Stimulated activated CD8-positive, alpha-beta memory T cell treated with anti-CD3 and anti-CD28 coated beads, Interleukin-7, amount 100 ng/mL, for 48 hours (primary cell): ENCODE results near the gene SGIP1.
"Not testable (repeated sequence)": the region's sequence is repeated elsewhere in the genome, so short reads cannot be mapped to it uniquely, and the experiment has no call there.

Experiments
- DNase-seq, 2 donors: peaks; one replicate each; pipeline ENCODE4 v3.0.0-alpha.2; 2020; ENCODE audit warnings: low read depth in 1 of 2; ENCODE audit errors: extremely low read depth in 1 of 2

SGIP1 gene

DNA sequence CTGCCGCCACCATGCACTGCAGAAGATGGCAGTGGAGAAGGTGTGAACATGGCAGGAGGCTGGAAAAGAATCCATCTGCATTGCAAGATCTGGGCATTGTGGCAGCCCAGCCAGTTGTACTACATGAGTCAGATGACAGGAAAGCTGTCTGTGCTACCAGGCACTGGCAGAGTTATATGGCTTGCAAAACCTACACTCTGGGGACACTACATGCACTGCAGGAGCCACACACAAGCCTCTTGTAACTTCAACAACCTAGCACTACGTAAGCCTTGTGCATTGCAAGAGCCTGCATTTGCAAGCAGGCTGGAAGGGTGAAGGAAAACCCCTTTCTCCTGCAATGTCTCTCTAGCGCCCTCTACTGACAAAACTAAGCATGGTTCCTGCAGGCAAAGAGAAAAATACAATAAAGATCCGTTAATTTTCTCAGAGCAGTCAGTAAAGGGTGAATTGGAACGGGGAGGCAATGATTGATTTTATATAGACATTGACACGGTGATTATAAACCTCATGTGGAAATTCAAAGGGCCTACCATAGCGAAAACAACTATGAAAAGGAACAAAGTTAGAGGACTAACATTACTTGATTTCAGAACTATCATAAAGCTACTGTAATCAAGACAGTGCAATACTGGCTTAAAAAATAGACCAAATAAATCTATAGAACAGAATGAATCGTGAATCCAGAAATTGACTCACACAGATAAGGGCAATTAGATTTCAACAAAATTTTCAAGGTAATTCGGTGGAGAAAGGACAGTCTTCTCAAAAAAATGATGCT lies 192.1 kb downstream of the SGIP1 start:
- DNase-seq = peak in 1 of 2 donors; percentile 16

DNA sequence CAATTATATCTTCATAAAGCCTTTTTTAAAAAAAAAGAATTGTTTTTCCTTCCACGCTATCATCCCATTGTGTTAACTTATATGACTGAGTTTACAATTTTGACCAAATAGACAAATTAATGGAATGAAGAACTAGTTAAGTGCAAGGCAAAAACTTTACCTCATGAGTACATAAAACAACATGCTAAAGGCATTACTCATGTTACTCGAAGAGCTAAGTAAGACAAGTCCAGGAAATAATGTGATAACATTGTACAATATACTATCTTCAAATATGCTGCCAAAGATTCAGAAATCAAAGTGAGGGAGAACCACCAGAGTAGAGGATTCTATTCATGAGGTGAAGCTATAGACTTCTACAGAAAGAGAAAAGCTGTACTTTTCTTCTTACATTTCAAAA lies 194.1 kb downstream of the SGIP1 start:
- no peak for DNase-seq

DNA sequence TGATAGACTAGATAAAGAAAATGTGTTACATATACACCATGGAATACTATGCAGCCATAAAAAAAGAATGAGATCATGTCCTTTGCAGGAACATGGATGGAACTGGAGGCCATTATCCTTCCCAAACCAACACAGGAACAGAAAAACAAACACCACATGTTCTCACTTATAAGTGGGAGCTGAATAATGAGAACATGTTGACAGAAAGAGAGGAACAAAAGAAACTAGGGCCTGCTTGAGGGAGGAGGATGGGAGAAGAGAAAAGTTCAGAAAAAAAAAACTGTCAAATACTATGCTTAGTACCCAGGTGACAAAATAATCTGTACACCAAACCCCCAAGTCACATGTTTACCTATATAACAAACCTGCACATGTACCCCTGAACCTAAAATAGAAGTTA lies 194.8 kb downstream of the SGIP1 start:
- DNase-seq = not testable (repeated sequence)

DNA sequence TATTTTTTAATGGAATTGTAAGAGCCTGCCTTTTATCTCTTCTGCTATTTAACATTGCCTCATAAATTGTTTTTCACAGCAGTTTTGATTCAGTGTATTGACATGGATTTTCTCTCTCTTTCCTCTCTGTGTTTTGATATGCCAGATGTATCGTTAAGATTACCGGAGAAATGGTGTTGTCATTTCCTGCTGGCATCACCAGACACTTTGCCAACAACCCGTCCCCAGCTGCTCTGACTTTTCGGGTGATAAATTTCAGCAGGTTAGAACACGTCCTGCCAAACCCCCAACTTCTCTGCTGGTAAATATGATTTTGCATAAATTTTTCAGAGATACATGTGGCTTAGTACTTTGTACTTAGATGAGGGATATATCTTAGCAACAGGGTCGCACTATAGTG lies 195.2 kb downstream of the SGIP1 start:
- DNase-seq = no peak

DNA sequence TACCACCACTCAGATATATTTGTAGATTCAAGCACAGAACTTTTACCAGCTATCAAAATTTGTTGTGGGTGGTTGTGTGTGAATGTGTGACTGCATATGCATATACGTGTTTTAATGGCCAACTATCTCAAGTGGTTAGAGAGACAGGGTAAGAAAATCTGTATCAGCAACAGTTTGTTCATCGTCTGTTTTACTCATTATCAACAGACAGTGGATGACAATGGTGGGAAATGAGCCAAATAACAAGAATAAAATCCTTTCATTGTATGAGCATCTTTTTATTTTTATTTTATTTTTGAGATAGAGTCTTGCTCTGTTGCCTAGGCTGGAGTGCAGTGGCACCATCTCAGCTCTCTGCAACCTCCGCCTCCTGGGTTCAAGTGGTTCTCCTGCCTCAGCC lies 195.6 kb downstream of the SGIP1 start:
- DNase-seq = no peak

DNA sequence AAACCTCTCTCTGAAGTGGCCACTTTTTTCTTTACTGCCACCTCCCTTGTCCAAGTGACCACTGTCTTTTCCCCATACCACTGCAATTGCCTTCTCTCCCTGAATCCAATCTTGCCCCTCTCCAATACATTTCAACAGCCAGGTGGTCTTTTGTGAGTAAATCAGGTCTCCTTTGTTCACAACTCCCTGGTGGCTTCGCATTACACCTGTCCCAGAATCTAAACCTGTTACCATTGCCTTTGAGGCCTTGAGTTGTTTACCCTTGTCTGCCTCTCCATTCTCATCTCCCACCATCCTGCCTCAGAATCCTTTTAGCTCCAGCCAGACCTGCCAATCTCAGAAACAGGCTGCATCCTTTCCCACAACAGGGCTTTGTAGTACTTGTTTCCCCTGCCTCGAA lies 196.5 kb downstream of the SGIP1 start:
- DNase-seq = no peak

DNA sequence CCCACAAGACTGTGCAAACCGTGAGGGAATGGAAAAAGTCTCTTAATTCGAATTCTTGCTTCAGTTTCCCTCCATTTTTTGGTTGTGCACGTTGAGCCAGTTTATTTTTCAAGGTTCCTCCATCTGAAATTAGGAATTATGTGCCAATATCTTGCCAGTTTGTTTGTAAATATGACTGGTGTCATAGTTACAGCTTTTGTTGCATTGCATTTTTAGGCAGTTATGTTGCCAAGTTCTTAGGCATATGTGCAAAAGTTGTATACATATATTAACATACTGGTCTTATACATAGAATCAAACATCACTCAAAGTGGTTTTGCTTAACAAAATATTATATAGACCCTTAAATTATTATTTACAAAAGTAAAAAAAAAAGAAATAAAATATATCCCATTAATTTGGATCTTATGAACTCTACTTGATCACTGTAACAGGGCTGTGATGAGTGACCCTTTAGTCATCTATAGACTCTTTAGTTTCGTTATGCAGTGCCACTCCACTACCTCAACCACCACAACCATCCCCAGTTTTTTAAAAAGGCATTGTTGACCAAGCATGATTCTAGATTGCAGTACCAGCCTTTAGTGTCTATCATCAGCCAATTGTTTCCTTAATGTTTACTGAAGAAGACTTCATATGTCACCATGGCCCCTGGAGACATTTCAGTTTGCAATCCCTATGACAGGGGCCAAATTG lies 197.4 kb downstream of the SGIP1 start:
- no peak for DNase-seq

DNA sequence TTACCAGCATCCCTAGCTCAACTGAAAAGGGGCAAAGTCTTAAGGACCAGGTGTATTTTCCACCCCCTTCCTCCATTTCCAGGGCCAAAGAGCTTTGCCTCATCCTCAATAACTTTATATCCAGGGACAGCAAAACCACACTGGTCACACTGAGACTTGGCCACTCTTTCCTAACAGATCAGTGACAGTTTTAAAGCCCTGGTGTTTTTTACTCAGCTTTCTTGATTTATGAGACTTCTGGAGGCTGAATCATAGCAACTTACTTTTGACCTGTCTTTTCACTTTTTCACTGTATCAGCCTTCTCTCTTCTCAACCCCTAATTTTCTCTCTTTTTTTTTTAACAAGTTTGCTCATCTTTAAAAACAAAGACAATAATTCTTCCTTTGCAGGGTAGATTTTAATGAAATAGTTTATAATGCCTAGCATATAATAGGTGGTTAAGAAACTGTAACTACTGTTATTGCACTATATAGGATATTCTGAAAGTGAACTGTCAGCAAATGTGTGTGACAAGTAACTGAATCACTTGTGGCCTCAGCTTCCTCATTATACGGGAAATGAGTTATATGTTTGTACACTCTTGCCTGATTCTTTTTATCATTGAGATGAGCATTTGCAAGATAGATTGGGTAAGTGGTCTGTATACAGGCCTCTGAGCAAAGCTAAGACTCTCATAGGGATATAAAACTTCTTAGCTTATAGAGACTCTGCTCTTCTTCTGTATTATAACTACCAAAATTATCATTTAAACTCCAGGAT lies 198.6 kb downstream of the SGIP1 start:
- no peak for DNase-seq

DNA sequence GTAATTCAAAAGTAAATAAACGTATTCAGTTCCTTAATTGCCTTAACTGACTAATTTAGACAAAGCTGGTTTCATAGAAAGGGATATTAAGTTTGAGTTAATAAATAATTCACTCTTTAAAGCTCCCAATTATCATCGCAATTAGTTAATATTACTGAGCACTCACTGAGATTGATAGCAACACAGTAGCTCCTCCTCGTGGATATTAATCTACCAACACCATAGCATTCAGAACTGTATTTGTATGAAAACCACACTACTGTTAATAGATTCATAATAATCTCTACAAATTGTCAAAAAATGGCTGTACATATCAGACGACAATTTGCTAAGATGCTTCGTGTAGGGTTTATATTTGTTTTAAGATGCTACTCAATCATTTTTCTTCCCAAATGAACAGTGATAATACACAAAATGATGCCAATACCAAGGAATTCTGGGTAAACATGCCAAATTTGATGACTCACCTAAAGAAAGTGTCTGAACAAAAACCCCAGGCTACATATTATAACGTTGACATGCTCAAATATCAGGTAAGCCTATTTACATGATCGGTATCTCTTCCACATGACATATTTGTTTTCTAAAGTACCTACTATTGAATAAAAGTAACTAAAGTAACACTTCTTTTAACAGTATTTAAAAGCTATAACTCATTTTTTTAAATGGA lies 199.5 kb downstream of the SGIP1 start:
- no peak for DNase-seq

DNA sequence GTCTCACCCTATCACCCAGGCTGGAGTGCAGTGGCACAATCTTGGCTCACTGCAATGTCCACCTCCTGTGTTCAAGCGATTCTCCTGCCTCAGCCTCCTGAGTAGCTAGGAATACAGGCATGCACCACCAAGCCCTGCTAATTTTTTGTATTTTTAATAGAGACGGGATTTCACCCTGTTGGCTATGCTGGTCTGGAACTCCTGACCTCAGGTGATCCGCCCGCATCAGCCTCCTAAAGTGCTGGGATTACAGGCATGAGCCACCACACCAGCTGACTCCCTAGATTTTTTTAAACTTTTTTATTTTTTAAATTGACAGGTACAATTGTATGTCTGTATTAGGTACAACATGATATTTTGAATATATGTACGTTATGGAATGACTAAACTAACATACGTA lies 200.6 kb downstream of the SGIP1 start:
- not testable (repeated sequence) for DNase-seq

DNA sequence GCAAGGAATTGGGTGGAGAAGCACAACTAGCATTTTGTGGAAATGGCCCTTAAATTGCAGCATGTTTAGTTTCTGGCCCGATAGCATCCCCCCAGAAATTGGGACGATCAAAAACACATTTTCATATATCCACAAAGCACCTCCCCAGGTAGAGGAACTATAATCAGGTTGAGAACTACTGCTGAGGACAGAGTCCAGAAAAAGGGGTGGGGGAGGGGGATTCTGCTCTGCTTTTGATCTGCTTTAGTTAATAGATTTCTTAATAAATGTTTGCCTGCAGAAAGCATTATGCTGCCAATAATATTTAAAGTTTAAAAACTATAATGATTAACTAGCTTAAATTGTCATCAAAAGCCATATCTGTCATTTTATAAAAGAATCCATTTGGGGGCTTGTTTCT lies 203.9 kb downstream of the SGIP1 start:
- no peak for DNase-seq

DNA sequence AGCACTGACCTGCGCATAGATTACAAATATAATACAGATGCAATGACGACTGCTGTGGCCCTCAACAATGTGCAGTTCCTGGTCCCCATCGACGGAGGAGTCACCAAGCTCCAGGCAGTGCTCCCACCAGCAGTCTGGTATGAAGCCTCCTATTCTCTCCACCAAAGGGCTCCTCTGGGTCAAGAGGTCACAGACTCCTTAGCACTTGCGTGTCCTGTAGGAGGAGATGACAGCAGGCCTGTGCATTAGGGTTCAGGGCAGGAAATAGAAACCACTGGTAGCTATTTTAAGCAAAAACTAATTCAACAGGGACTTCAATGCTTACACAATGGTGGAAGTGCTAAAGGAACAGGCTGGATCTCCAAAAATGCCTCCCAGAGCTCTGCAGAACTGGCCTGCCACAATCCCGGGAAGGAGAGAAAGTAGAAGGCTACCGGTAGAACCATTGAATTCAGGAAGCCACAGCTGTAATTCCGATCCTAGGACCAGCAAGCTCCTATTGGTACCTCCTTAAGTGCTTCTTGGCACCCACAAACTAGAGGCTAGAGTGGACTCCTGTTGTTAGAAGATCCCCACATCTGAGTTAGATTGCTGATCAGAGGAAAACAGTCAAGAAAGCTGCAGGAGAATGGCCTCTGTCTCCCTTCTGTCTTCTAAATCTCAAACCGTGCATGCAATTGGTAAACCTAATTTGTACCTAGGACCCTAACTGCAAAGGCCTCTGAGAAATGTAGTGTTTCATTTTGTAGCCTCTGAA lies 205.6 kb downstream of the SGIP1 start:
- DNase-seq = no peak

DNA sequence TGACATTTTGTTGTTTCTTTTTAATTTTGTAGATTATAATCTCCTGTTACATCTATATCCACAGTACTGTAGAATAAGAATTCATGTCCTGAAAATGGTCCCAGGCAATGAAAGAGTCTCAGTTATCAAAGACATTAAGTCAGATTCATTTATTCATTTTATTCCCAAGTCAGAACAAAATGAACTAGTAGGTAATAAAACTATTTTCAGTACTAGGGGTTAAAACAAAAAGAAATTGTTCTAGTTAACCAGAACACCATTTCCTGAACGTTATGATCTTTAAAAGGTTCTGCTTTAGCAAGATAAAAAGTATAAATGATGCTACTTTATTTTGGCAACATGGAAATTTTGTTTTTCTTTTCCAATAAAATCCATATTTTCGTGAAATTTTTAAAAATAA lies 211.5 kb downstream of the SGIP1 start:
- DNase-seq = no peak

DNA sequence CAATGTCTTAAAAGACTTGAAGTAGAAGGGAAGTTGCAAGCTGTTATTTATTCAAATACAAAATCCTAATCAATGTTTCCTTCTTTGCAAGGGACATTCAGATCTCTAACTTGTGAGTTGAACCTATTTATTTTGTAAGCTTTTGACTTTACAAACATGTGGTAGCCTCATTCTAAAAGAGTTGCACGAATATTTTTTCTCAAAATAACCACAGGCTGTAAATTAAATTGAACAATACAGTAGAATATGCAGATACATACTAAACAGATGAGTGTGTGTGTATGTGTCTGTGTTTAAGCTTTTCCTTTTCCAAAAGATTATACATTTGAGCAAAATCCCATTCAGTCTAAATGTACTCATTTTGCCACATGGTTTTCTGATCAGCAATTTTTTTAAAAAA lies 213.5 kb downstream of the SGIP1 start:
- DNase-seq = no peak

DNA sequence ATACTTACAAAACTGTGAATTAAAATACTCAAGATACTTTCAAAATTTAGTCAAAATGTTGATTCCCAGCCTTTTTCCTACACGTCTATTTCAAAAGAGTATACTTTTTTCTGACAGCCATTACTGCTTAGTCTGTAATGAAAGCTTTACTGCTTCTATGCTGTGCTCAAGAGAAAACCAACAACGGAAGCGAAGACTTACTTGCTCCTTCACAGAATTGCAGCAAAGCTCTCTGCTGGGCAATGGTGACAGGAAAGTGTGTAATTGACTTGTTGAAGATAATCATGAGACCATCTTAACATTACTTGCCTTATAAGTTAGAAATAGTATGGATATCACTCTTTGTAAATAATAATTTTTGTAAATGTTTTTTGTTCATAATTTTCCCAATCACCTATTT lies 216.6 kb downstream of the SGIP1 start:
- no peak for DNase-seq

DNA sequence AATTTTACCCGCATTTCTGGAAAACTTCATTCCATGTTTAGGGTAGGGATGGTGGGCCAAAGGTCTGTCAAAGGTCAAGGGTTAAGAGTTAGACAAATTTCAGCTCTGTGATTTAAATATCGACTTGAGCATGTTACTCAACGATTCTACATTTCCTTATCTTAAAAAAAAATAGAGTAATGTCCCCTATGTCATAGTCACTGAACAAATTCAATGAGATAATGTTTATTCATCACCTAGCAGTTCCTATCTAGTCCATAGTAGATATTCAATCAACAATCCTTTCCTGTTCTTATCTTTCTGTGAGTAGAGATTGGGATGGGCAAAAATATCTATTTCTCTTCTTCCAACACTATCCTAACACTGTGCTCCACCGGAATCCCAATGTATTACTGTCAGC lies 217.2 kb downstream of the SGIP1 start:
- DNase-seq = no peak

DNA sequence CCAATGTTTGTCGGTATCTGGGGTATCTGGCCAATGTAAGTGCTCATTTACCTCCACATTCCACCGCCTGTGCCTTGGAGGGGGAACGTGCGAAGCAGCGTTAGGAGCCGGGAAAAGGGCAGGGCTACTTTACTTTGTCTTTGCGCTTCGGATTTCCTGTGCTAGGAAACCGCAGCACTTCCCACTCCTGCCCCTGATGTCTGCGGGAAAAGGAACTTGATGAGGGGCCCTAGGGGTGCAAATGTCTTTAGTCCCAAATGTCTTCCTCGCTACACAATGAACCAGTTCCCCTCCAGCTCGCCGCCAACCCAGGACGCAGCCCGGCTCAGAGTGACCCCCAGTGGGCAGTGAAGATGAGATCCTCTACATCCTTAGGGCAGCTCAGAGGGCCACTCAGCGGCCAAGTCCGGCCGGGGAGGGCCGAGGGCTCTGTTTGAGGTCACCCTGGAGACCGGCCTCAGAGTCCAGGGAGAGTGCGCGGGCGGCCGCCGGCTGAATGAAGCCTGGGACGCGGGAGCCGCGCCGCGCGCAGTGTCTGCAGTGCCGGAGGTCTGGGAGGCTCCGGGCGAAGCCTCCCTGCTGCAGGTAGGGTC lies 218.1 kb downstream of the SGIP1 start, which contains the start of gene DYNLT5:
Gene DYNLT5, plus strand, starts transcription at position 460 of the 593 bp plus-strand sequence. CDS start 2,200 bp downstream, outside the sequence.
- no peak for DNase-seq

DNA sequence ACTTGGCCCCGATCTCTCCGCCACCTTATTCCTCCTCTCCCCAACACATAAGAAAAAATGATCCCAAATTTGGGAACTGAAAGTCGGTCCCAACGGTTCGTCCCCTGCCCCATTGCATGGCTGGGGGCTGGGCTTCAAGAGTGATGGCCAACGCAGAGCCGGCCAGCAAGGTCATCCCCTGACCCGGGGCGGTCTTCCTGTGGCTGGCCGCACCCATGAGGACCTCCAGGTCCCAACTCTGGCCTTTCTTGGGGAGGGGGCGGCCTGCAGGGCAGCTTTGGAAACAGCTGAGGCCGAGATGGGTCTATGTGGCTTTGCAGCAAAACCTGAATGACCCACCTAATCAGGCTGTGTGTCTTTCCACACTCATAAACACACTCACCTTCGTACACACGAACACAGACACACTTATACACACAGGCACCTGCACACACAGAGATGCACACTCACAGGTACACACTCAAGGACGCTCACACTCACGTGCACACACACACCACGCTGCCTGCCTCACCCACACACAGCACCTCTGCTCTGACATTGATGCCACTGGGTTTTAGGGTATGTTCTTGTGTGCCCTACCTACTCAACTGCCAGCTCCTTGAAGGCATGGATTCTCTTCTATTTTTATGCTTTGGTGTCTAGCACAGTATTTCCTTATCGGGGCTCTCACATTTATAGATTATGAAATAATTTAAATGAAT lies 218.9 kb downstream of the SGIP1 start:
- DNase-seq = no peak

DNA sequence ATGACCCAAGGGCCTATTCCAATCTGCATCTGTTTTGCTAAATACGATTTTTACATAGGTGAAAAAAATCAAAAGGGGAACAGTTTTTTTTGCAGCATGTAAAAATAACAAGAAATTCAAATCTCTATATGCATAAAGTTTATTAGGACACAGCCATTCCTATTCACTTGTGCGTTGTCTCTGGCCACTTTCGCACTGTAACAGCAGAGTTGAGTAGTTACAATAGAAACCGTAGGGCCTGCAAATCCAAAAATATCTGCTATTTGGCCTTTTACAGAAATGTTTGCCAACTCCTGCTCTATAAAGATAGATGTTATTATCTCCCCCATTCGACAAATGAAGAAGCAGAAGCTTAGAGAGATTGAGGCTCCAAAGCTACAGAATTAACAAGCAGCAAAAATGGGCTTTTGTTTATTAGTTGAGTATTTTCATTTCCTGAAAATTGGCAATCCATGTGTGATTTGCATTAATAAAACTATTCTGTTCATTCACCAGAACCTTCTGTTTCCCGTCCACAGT lies 223.8 kb downstream of the SGIP1 start:
- DNase-seq = no peak
